GDM1 (cell line): ENCODE measurements around the gene ZNF471.

ENCODE experiments used
- DNase-seq: peaks from one replicate; lab custom pipeline; 2025; lab: John Stamatoyannopoulos, UW

ZNF471 gene

GRCh38 chr19:56573914-56574313 lies 66.3 kb downstream of the ZNF471 start:
- no peak for DNase-seq

GRCh38 chr19:56577719-56578602 lies 70.3 kb downstream of the ZNF471 start:
- no peak for DNase-seq
